Endothelial cell of umbilical vein (primary cell): ENCODE results near the gene SAMMSON. TPM values are rescaled to one million over a fixed set of nuclear protein-coding genes. Genes with fewer than 3 reads are reported as not detected.

Source experiments
- BruUV-seq: library from RNA; stranded (reverse); fragments of 400-500 nt; replicated peaks from 2 replicates; lab custom pipeline; 2021; lab: Mats Ljungman, UMichigan
- CTCF ChIA-PET: fragments of 300-600, 350-600 bp; sonication (Branson Sonifier 250); formaldehyde crosslinking; loops from one replicate; lab custom pipeline; 2021; ENCODE audit warnings: antibody characterized with exemption, inconsistent platforms; lab: Charles Lee
- POLR2A ChIA-PET: fragments of 300-600, 350-600 bp; sonication (Branson Sonifier 250); formaldehyde crosslinking; loops from one replicate; lab custom pipeline; 2021; ENCODE audit warnings: antibody characterized with exemption, inconsistent platforms; lab: Charles Lee
- DNase-seq: peaks from one replicate; pipeline ENCODE4 v3.0.0-alpha.2; 2011; ENCODE audit warnings: low read depth, low spot score
- FAIRE-seq: peaks from 2 replicates; lab custom pipeline; 2011; peaks lifted over from hg19 to GRCh38; lab: Jason Lieb, UNC
- H2AFZ ChIP-seq: 2 replicates; pipeline ENCODE4 v1.6.0; 2012; ENCODE audit warnings: low read depth, low read length, control low read depth, inconsistent platforms
- H3K27ac ChIP-seq: 2 replicates; pipeline ENCODE4 v1.5.1; 2011; ENCODE audit warnings: low read depth, mild to moderate bottlenecking, control low read depth, low read length, moderate library complexity; ENCODE audit not compliant: insufficient read depth
- H3K27me3 ChIP-seq, 2 experiments: 2 replicates each; pipeline versions ENCODE4 v1.6.0 to v1.6.1; 2011; ENCODE audit warnings: low read length in 2 of 2, mixed read lengths in 1 of 2; ENCODE audit not compliant: control insufficient read depth in 2 of 2, insufficient read depth in 2 of 2
- H3K36me3 ChIP-seq, 2 experiments: 2 replicates in 1 of 2; 3 replicates in 1 of 2; pipeline ENCODE4 v1.5.1; 2011; ENCODE audit warnings: low read length in 2 of 2, mild to moderate bottlenecking in 1 of 2, moderate library complexity in 1 of 2; ENCODE audit not compliant: control insufficient read depth in 2 of 2, insufficient read depth in 2 of 2; ENCODE audit errors: extremely low read depth in 1 of 2
- H3K4me1 ChIP-seq: 3 replicates; pipeline ENCODE4 v1.5.1; 2011; ENCODE audit warnings: mild to moderate bottlenecking, low read length; ENCODE audit not compliant: control insufficient read depth, insufficient read depth; ENCODE audit errors: extremely low read depth
- H3K4me2 ChIP-seq: 2 replicates; pipeline ENCODE4 v1.6.1; 2011; ENCODE audit warnings: low read length, control low read depth, mixed read lengths; ENCODE audit not compliant: insufficient read depth
- H3K4me3 ChIP-seq, 3 experiments: fragments of 200-600 bp in 1 of 3; sonication (generic), shearing (Covaris generic) in 1 of 3; replicated peaks in 1 of 3; 2 replicates each; pipeline ENCODE4 v1.5.1; 2011 to 2016; ENCODE audit warnings: control low read depth in 3 of 3, low read length in 3 of 3, mild to moderate bottlenecking in 2 of 3, inconsistent platforms in 1 of 3, low read depth in 1 of 3, moderate library complexity in 1 of 3; ENCODE audit not compliant: insufficient read depth in 1 of 3
- H3K79me2 ChIP-seq: 2 replicates; pipeline ENCODE4 v1.6.0; 2012; ENCODE audit warnings: low read length, inconsistent platforms; ENCODE audit not compliant: control insufficient read depth, insufficient read depth
- H3K9ac ChIP-seq: replicated peaks from 2 replicates; pipeline ENCODE3; 2011; ENCODE audit warnings: low read length, control low read depth; ENCODE audit not compliant: insufficient read depth; ENCODE audit errors: extremely low read depth
- H3K9me1 ChIP-seq: replicated peaks from 3 replicates; pipeline ENCODE4 v1.6.0; 2011; ENCODE audit warnings: mild to moderate bottlenecking, low read length; ENCODE audit not compliant: control insufficient read depth, insufficient read depth; ENCODE audit errors: extremely low read depth
- H3K9me3 ChIP-seq: replicated peaks from 2 replicates; pipeline ENCODE4 v1.5.1; 2012; ENCODE audit warnings: low read length, inconsistent platforms; ENCODE audit not compliant: control insufficient read depth, insufficient read depth
- H4K20me1 ChIP-seq: replicated peaks from 2 replicates; pipeline ENCODE3; 2011; ENCODE audit warnings: mild to moderate bottlenecking, low read length; ENCODE audit not compliant: control insufficient read depth, insufficient read depth; ENCODE audit errors: extremely low read depth
- EZH2 ChIP-seq: IDR thresholded peaks from 2 replicates; pipeline ENCODE4 v1.6.1; 2012; ENCODE audit warnings: borderline replicate concordance, low read depth, mild to moderate bottlenecking, moderate library complexity, low read length, inconsistent platforms; ENCODE audit not compliant: severe bottlenecking
- FOS ChIP-seq: IDR thresholded peaks from 2 replicates; pipeline ENCODE4 v1.6.1; 2011; ENCODE audit warnings: mild to moderate bottlenecking, low read length, moderate library complexity, borderline replicate concordance; ENCODE audit not compliant: insufficient read depth
- GATA2 ChIP-seq: IDR thresholded peaks from 2 replicates; pipeline ENCODE4 v1.7.0; 2011; ENCODE audit warnings: low read depth, mild to moderate bottlenecking, moderate library complexity, mixed read lengths, low read length; ENCODE audit not compliant: insufficient read length, insufficient read depth
- JUN ChIP-seq: IDR thresholded peaks from 2 replicates; pipeline ENCODE4 v1.6.1; 2011; ENCODE audit warnings: borderline replicate concordance, low read depth; ENCODE audit not compliant: insufficient read length, insufficient read depth
- MYC ChIP-seq: IDR thresholded peaks from one replicate; pipeline ENCODE4 v1.6.1; 2011; ENCODE audit warnings: mild to moderate bottlenecking, low read depth, low read length
- POLR2A ChIP-seq: IDR thresholded peaks from 2 replicates; pipeline ENCODE4 v1.6.1; 2012; ENCODE audit warnings: low read depth, mild to moderate bottlenecking, control low read depth, low read length
- POLR2AphosphoS5 ChIP-seq: IDR thresholded peaks from 2 replicates; pipeline ENCODE4 v1.6.1; 2012; ENCODE audit warnings: low read depth, mild to moderate bottlenecking, control low read depth, low read length, moderate library complexity; ENCODE audit not compliant: insufficient read depth
- dilution Hi-C: fragments of 300-500 bp; cut with MboI; formaldehyde crosslinking; loops from one replicate; pipeline ENCODE4 v1.15.0; 2019; ENCODE audit warnings: low sequenced_read_pairs; ENCODE audit not compliant: extremely low pct_ligation_motif_present
- intact Hi-C: fragments of 100-400 bp; cut with micrococcal nuclease; formaldehyde crosslinking; loops from one replicate; pipeline ENCODE4 v1.10.0; 2022
- polyA plus RNA-seq, 4 experiments: library from polyadenylated mRNA; depleted of rRNA in 3 of 4; stranded (reverse) in 3 of 4; unstranded in 1 of 4; fragments of >200 nt; gene quantifications; 2 replicates each; pipeline versions ENCODE4 v1.2.1 to v1.2.3, GENCODE V29; 2011 to 2012; ENCODE audit warnings: missing spikeins in 1 of 4
- total RNA-seq: library from RNA; stranded (reverse); gene quantifications from 2 replicates; pipeline ENCODE4 v1.2.3, GENCODE V29; 2021
- TF ChIP-seq, protein P1 (sequence below): IDR thresholded peaks from 2 replicates; pipeline ENCODE4 v1.6.1; 2011; ENCODE audit not compliant: insufficient read depth, insufficient read length
- TF ChIP-seq, protein P2 (sequence below), 2 donors: IDR thresholded peaks; 1 replicate in 1 of 2; 2 replicates in 1 of 2; pipeline ENCODE4 v1.5.1; 2011; ENCODE audit warnings: low read length in 2 of 2, mild to moderate bottlenecking in 2 of 2, moderate library complexity in 2 of 2, control low read depth in 1 of 2, inconsistent platforms in 1 of 2, low read depth in 1 of 2; ENCODE audit not compliant: insufficient read depth in 1 of 2; ENCODE audit errors: extremely low read depth in 1 of 2

The SAMMSON gene
- total and polyA plus RNA-seq, 2 donors (not counting 3 experiments of a cell fraction or from before 2014, with no cell fraction given), result not detected

DNA sequence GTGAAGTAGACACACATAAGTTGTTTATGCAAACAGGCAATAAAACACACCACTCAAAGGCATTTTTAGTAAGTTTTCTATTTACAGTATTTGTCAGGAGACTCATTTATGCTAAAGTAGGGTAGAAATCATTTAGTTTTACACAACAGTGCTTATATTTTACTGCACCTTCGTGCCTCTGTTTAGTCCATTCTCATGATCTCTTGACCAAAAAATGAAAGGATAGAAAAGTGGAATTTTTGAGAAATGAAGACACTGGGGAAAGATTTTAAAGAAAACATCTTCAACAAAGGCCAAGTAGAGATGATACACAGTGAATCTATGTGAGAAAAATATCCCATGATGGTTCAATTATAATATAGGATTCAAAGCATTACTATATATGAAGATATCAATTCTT, 114.9 kb downstream of the SAMMSON start:
- Histone ChIP-seq H2AFZ (no peak overlapping the region), H3K4me1 (peaks cover 11% of the 10 kb centered on the region), H3K27ac (no peak overlapping the region), H3K9me3 (no peaks in the 10 kb centered on the region), H3K4me2 (no peak overlapping the region), H3K9ac (no peak overlapping the region), H3K36me3 (no peaks in the 10 kb centered on the region), H3K27me3 (no peaks in the 10 kb centered on the region), H3K9me1 (no peaks in the 10 kb centered on the region), H4K20me1 (no peaks in the 10 kb centered on the region), H3K4me3 (no peak overlapping the region), H3K79me2 (no peaks in the 10 kb centered on the region)
- CTCF ChIA-PET, result interaction anchor here (1.1 kb wide), 1 partner anchor 25 kb away, joined by 4 read pairs; no protein-coding TSS in a partner anchor
- DNase-seq (no peak), FAIRE-seq (no peak)
- POLR2A ChIA-PET, result no interaction called here
- TF ChIP-seq, protein P1, sequence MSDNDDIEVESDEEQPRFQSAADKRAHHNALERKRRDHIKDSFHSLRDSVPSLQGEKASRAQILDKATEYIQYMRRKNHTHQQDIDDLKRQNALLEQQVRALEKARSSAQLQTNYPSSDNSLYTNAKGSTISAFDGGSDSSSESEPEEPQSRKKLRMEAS, result no peak
- TF ChIP-seq POLR2AphosphoS5, result no peak
- no peak for TF ChIP-seq JUN
- TF ChIP-seq, protein P2, sequence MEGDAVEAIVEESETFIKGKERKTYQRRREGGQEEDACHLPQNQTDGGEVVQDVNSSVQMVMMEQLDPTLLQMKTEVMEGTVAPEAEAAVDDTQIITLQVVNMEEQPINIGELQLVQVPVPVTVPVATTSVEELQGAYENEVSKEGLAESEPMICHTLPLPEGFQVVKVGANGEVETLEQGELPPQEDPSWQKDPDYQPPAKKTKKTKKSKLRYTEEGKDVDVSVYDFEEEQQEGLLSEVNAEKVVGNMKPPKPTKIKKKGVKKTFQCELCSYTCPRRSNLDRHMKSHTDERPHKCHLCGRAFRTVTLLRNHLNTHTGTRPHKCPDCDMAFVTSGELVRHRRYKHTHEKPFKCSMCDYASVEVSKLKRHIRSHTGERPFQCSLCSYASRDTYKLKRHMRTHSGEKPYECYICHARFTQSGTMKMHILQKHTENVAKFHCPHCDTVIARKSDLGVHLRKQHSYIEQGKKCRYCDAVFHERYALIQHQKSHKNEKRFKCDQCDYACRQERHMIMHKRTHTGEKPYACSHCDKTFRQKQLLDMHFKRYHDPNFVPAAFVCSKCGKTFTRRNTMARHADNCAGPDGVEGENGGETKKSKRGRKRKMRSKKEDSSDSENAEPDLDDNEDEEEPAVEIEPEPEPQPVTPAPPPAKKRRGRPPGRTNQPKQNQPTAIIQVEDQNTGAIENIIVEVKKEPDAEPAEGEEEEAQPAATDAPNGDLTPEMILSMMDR (IDR thresholded peaks at IDR 0.05; ENCODE audit: extremely low read depth in 1 of 2, insufficient read depth in 1 of 2, low read depth in 1 of 2, low read length in 2 of 2), result no peak
- TF ChIP-seq MYC, result no peak
- TF ChIP-seq GATA2, result no peak
- no peak for TF ChIP-seq POLR2A
- TF ChIP-seq EZH2, result no peak
- no peak for TF ChIP-seq FOS
- dilution Hi-C loops (no loop called here), intact Hi-C loops (no loop called here)
- BruUV-seq, result no TSS peak
